Endothelial cell of umbilical vein (primary cell): ENCODE data around the gene MAPT. TPM values are rescaled to one million over a fixed set of nuclear protein-coding genes. Genes with fewer than 3 reads are reported as not detected.

Source experiments
- BruUV-seq: library from RNA; stranded (reverse); fragments of 400-500 nt; replicated peaks from 2 replicates; lab custom pipeline; 2021; lab: Mats Ljungman, UMichigan
- CTCF ChIA-PET: fragments of 300-600, 350-600 bp; sonication (Branson Sonifier 250); formaldehyde crosslinking; loops from one replicate; lab custom pipeline; 2021; ENCODE audit warnings: antibody characterized with exemption, inconsistent platforms; lab: Charles Lee
- POLR2A ChIA-PET: fragments of 300-600, 350-600 bp; sonication (Branson Sonifier 250); formaldehyde crosslinking; loops from one replicate; lab custom pipeline; 2021; ENCODE audit warnings: antibody characterized with exemption, inconsistent platforms; lab: Charles Lee
- DNase-seq: peaks from one replicate; pipeline ENCODE4 v3.0.0-alpha.2; 2011; ENCODE audit warnings: low read depth, low spot score
- FAIRE-seq: peaks from 2 replicates; lab custom pipeline; 2011; peaks lifted over from hg19 to GRCh38; lab: Jason Lieb, UNC
- H2AFZ ChIP-seq: 2 replicates; pipeline ENCODE4 v1.6.0; 2012; ENCODE audit warnings: low read depth, low read length, control low read depth, inconsistent platforms
- H3K27ac ChIP-seq: 2 replicates; pipeline ENCODE4 v1.5.1; 2011; ENCODE audit warnings: low read depth, mild to moderate bottlenecking, control low read depth, low read length, moderate library complexity; ENCODE audit not compliant: insufficient read depth
- H3K27me3 ChIP-seq, 2 experiments: 2 replicates each; pipeline versions ENCODE4 v1.6.0 to v1.6.1; 2011; ENCODE audit warnings: low read length in 2 of 2, mixed read lengths in 1 of 2; ENCODE audit not compliant: control insufficient read depth in 2 of 2, insufficient read depth in 2 of 2
- H3K36me3 ChIP-seq, 2 experiments: 2 replicates in 1 of 2; 3 replicates in 1 of 2; pipeline ENCODE4 v1.5.1; 2011; ENCODE audit warnings: low read length in 2 of 2, mild to moderate bottlenecking in 1 of 2, moderate library complexity in 1 of 2; ENCODE audit not compliant: control insufficient read depth in 2 of 2, insufficient read depth in 2 of 2; ENCODE audit errors: extremely low read depth in 1 of 2
- H3K4me1 ChIP-seq: 3 replicates; pipeline ENCODE4 v1.5.1; 2011; ENCODE audit warnings: mild to moderate bottlenecking, low read length; ENCODE audit not compliant: control insufficient read depth, insufficient read depth; ENCODE audit errors: extremely low read depth
- H3K4me2 ChIP-seq: 2 replicates; pipeline ENCODE4 v1.6.1; 2011; ENCODE audit warnings: low read length, control low read depth, mixed read lengths; ENCODE audit not compliant: insufficient read depth
- H3K4me3 ChIP-seq, 3 experiments: fragments of 200-600 bp in 1 of 3; sonication (generic), shearing (Covaris generic) in 1 of 3; replicated peaks in 1 of 3; 2 replicates each; pipeline ENCODE4 v1.5.1; 2011 to 2016; ENCODE audit warnings: control low read depth in 3 of 3, low read length in 3 of 3, mild to moderate bottlenecking in 2 of 3, inconsistent platforms in 1 of 3, low read depth in 1 of 3, moderate library complexity in 1 of 3; ENCODE audit not compliant: insufficient read depth in 1 of 3
- H3K79me2 ChIP-seq: 2 replicates; pipeline ENCODE4 v1.6.0; 2012; ENCODE audit warnings: low read length, inconsistent platforms; ENCODE audit not compliant: control insufficient read depth, insufficient read depth
- H3K9ac ChIP-seq: replicated peaks from 2 replicates; pipeline ENCODE3; 2011; ENCODE audit warnings: low read length, control low read depth; ENCODE audit not compliant: insufficient read depth; ENCODE audit errors: extremely low read depth
- H3K9me1 ChIP-seq: replicated peaks from 3 replicates; pipeline ENCODE4 v1.6.0; 2011; ENCODE audit warnings: mild to moderate bottlenecking, low read length; ENCODE audit not compliant: control insufficient read depth, insufficient read depth; ENCODE audit errors: extremely low read depth
- H3K9me3 ChIP-seq: replicated peaks from 2 replicates; pipeline ENCODE4 v1.5.1; 2012; ENCODE audit warnings: low read length, inconsistent platforms; ENCODE audit not compliant: control insufficient read depth, insufficient read depth
- H4K20me1 ChIP-seq: replicated peaks from 2 replicates; pipeline ENCODE3; 2011; ENCODE audit warnings: mild to moderate bottlenecking, low read length; ENCODE audit not compliant: control insufficient read depth, insufficient read depth; ENCODE audit errors: extremely low read depth
- EZH2 ChIP-seq: IDR thresholded peaks from 2 replicates; pipeline ENCODE4 v1.6.1; 2012; ENCODE audit warnings: borderline replicate concordance, low read depth, mild to moderate bottlenecking, moderate library complexity, low read length, inconsistent platforms; ENCODE audit not compliant: severe bottlenecking
- GATA2 ChIP-seq: IDR thresholded peaks from 2 replicates; pipeline ENCODE4 v1.7.0; 2011; ENCODE audit warnings: low read depth, mild to moderate bottlenecking, moderate library complexity, mixed read lengths, low read length; ENCODE audit not compliant: insufficient read length, insufficient read depth
- JUN ChIP-seq: IDR thresholded peaks from 2 replicates; pipeline ENCODE4 v1.6.1; 2011; ENCODE audit warnings: borderline replicate concordance, low read depth; ENCODE audit not compliant: insufficient read length, insufficient read depth
- MYC ChIP-seq: IDR thresholded peaks from one replicate; pipeline ENCODE4 v1.6.1; 2011; ENCODE audit warnings: mild to moderate bottlenecking, low read depth, low read length
- POLR2A ChIP-seq: IDR thresholded peaks from 2 replicates; pipeline ENCODE4 v1.6.1; 2012; ENCODE audit warnings: low read depth, mild to moderate bottlenecking, control low read depth, low read length
- POLR2AphosphoS5 ChIP-seq: IDR thresholded peaks from 2 replicates; pipeline ENCODE4 v1.6.1; 2012; ENCODE audit warnings: low read depth, mild to moderate bottlenecking, control low read depth, low read length, moderate library complexity; ENCODE audit not compliant: insufficient read depth
- dilution Hi-C: fragments of 300-500 bp; cut with MboI; formaldehyde crosslinking; loops from one replicate; pipeline ENCODE4 v1.15.0; 2019; ENCODE audit warnings: low sequenced_read_pairs; ENCODE audit not compliant: extremely low pct_ligation_motif_present
- intact Hi-C: fragments of 100-400 bp; cut with micrococcal nuclease; formaldehyde crosslinking; loops from one replicate; pipeline ENCODE4 v1.10.0; 2022
- polyA plus RNA-seq, 4 experiments: library from polyadenylated mRNA; depleted of rRNA in 3 of 4; stranded (reverse) in 3 of 4; unstranded in 1 of 4; fragments of >200 nt; gene quantifications; 2 replicates each; pipeline versions ENCODE4 v1.2.1 to v1.2.3, GENCODE V29; 2011 to 2012; ENCODE audit warnings: missing spikeins in 1 of 4
- total RNA-seq: library from RNA; stranded (reverse); gene quantifications from 2 replicates; pipeline ENCODE4 v1.2.3, GENCODE V29; 2021
- TF ChIP-seq, protein P1 (sequence below), 2 donors: IDR thresholded peaks; 1 replicate in 1 of 2; 2 replicates in 1 of 2; pipeline ENCODE4 v1.5.1; 2011; ENCODE audit warnings: low read length in 2 of 2, mild to moderate bottlenecking in 2 of 2, moderate library complexity in 2 of 2, control low read depth in 1 of 2, inconsistent platforms in 1 of 2, low read depth in 1 of 2; ENCODE audit not compliant: insufficient read depth in 1 of 2; ENCODE audit errors: extremely low read depth in 1 of 2
- TF ChIP-seq, protein P2 (sequence below): IDR thresholded peaks from 2 replicates; pipeline ENCODE4 v1.6.1; 2011; ENCODE audit not compliant: insufficient read depth, insufficient read length

MAPT gene
- total and polyA plus RNA-seq, 2 donors (not counting 3 experiments of a cell fraction or from before 2014, with no cell fraction given), result 0.04 to 0.51 TPM

DNA sequence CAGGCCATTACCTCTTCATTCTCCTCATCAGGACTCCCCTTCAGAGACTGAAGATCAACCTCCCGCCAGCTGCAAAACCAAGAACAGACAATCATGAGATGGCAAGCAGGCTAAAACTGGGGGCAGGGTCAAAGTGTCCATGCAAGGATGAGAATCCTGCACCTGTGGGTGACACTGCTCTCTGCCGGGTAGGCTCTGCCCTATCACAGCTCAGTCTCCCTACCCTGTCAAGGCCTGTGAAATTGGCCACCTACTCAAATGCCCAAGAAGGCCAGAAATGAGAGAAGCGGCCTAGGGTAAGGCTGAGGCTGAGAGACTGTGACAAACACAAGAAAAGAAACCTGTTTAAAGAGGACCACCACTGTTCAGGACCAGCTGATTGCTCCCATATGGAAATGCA, 139.0 kb downstream of the MAPT start:
- no peaks in the 10 kb centered on the region for H3K79me2 ChIP-seq
- H4K20me1 ChIP-seq, result no peaks in the 10 kb centered on the region
- no TSS peak for BruUV-seq
- intact Hi-C loops (no loop called here), dilution Hi-C loops (no loop called here)
- ChIA-PET POLR2A (no interaction called here), CTCF (interaction anchor here (1.0 to 2.6 kb wide), 4 partner anchors 11 to 180 kb away, joined by 4 to 19 read pairs (median 7); partner anchors contain the start of gene KANSL1)
- H2AFZ ChIP-seq, result no peak overlapping the region
- FAIRE-seq (no peak), DNase-seq (no peak)
- no peak for TF ChIP-seq JUN
- TF ChIP-seq, protein P1, sequence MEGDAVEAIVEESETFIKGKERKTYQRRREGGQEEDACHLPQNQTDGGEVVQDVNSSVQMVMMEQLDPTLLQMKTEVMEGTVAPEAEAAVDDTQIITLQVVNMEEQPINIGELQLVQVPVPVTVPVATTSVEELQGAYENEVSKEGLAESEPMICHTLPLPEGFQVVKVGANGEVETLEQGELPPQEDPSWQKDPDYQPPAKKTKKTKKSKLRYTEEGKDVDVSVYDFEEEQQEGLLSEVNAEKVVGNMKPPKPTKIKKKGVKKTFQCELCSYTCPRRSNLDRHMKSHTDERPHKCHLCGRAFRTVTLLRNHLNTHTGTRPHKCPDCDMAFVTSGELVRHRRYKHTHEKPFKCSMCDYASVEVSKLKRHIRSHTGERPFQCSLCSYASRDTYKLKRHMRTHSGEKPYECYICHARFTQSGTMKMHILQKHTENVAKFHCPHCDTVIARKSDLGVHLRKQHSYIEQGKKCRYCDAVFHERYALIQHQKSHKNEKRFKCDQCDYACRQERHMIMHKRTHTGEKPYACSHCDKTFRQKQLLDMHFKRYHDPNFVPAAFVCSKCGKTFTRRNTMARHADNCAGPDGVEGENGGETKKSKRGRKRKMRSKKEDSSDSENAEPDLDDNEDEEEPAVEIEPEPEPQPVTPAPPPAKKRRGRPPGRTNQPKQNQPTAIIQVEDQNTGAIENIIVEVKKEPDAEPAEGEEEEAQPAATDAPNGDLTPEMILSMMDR (IDR thresholded peaks at IDR 0.05; ENCODE audit: extremely low read depth in 1 of 2, insufficient read depth in 1 of 2, low read depth in 1 of 2, low read length in 2 of 2), result no peak
- no peak for TF ChIP-seq POLR2AphosphoS5
- TF ChIP-seq EZH2, result no peak
- no peak for TF ChIP-seq GATA2
- TF ChIP-seq, protein P2, sequence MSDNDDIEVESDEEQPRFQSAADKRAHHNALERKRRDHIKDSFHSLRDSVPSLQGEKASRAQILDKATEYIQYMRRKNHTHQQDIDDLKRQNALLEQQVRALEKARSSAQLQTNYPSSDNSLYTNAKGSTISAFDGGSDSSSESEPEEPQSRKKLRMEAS, result no peak
- no peak for TF ChIP-seq MYC
- no peak for TF ChIP-seq POLR2A
- H3K9me3 ChIP-seq, result no peaks in the 10 kb centered on the region
- H3K9ac ChIP-seq, result no peak overlapping the region
- H3K4me2 ChIP-seq, result no peak overlapping the region
- no peaks in the 10 kb centered on the region for H3K4me1 ChIP-seq
- H3K27ac ChIP-seq, result no peak overlapping the region
- H3K9me1 ChIP-seq, result no peaks in the 10 kb centered on the region
- no peaks in the 10 kb centered on the region for H3K27me3 ChIP-seq
- peaks cover 33 to 45% of the 10 kb centered on the region in 2 experiments for H3K36me3 ChIP-seq
- H3K4me3 ChIP-seq, result no peak overlapping the region
